HCT116 (cell line): ENCODE data around the gene OR1C1. TPM values are rescaled to one million over a fixed set of nuclear protein-coding genes. Genes with fewer than 3 reads are reported as not detected.
"Not testable (repeated sequence)": the region's sequence is repeated elsewhere in the genome, so short reads cannot be mapped to it uniquely, and the experiment has no call there.

ENCODE experiments used
- ATAC-seq: fragments of 200-7000 bp; cut with Tn5 transposase; 2 replicates; pipeline ENCODE4 v1.9.1; 2020; ENCODE audit warnings: mild to moderate bottlenecking, moderate library complexity
- BruUV-seq: library from RNA; stranded (reverse); fragments of 400-500 nt; replicated peaks from 2 replicates; lab custom pipeline; 2021; lab: Mats Ljungman, UMichigan
- CTCF ChIA-PET: fragments of 300-600 bp; sonication (Branson Sonifier 250); formaldehyde crosslinking; loops from one replicate; lab custom pipeline; 2021; ENCODE audit warnings: antibody characterized with exemption; lab: Charles Lee
- POLR2A ChIA-PET: fragments of 300-600, 350-600 bp; sonication (Branson Sonifier 250); formaldehyde crosslinking; loops from one replicate; lab custom pipeline; 2021; ENCODE audit warnings: antibody characterized with exemption; lab: Charles Lee
- RAD21 ChIA-PET, 2 experiments: fragments of 300-600 bp; sonication (Branson Sonifier 250); formaldehyde crosslinking; loops; one replicate each; lab custom pipeline; 2023; ENCODE audit warnings: low total read pairs in 2 of 2; ENCODE audit not compliant: uncharacterized antibody in 2 of 2, unreplicated experiment in 2 of 2, low non-redundant PET in 1 of 2; lab: Charles Lee
- DNase-seq: peaks from one replicate; pipeline ENCODE4 v3.0.0-alpha.2; 2010; ENCODE audit warnings: low read depth, low spot score
- H2AFZ ChIP-seq: fragments of 200-600 bp; shearing (Covaris generic), sonication (generic); 2 replicates; pipeline ENCODE4 v1.6.1; 2017; ENCODE audit warnings: low read depth, mixed run types, mixed read lengths, antibody characterized with exemption, low read length; ENCODE audit not compliant: poor library complexity, severe bottlenecking
- H3K27ac ChIP-seq: 2 replicates; pipeline ENCODE4 v1.5.1; 2012; ENCODE audit warnings: low read depth, low read length
- H3K27me3 ChIP-seq: fragments of 200-600 bp; sonication (generic); 2 replicates; pipeline ENCODE4 v1.6.1; 2016; ENCODE audit warnings: mixed run types, low read length, mixed read lengths; ENCODE audit not compliant: insufficient read depth
- H3K36me3 ChIP-seq, 2 experiments: fragments of 200-500 bp in 1 of 2; fragments of 200-600 bp in 1 of 2; sonication (Bioruptor generic) in 1 of 2; sonication (generic) in 1 of 2; 2 replicates each; pipeline versions ENCODE4 v1.5.1 to v1.6.1; 2014 to 2016; ENCODE audit warnings: low read length in 2 of 2, inconsistent platforms in 1 of 2, mixed read lengths in 1 of 2, mixed run types in 1 of 2; ENCODE audit not compliant: insufficient read depth in 2 of 2, control insufficient read depth in 1 of 2
- H3K4me1 ChIP-seq, 2 experiments: fragments of 200-600 bp in 1 of 2; sonication (generic) in 1 of 2; 2 replicates each; pipeline versions ENCODE4 v1.5.1 to v1.6.1; 2012 to 2017; ENCODE audit warnings: low read length in 2 of 2, inconsistent platforms in 1 of 2, mild to moderate bottlenecking in 1 of 2, mixed read lengths in 1 of 2, mixed run types in 1 of 2, moderate library complexity in 1 of 2; ENCODE audit not compliant: insufficient read depth in 2 of 2, control insufficient read depth in 1 of 2
- H3K4me2 ChIP-seq: fragments of 200-600 bp; sonication (generic); 2 replicates; pipeline ENCODE4 v1.6.1; 2017; ENCODE audit warnings: mixed run types, low read length, mixed read lengths
- H3K4me3 ChIP-seq, 2 experiments: fragments of 200-600 bp in 1 of 2; sonication (generic) in 1 of 2; replicated peaks in 1 of 2; 2 replicates each; pipeline ENCODE4 v1.5.1; 2011 to 2016; ENCODE audit warnings: low read length in 2 of 2, control low read depth in 1 of 2, low read depth in 1 of 2, mild to moderate bottlenecking in 1 of 2, mixed read lengths in 1 of 2, mixed run types in 1 of 2
- H3K79me2 ChIP-seq: fragments of 200-600 bp; sonication (generic); 2 replicates; pipeline ENCODE4 v1.6.1; 2017; ENCODE audit warnings: mild to moderate bottlenecking, mixed run types, low read length, moderate library complexity, mixed read lengths; ENCODE audit not compliant: insufficient read depth
- H3K9ac ChIP-seq: fragments of 200-600 bp; sonication (generic); 2 replicates; pipeline ENCODE4 v1.6.1; 2016; ENCODE audit warnings: low read length, mixed read lengths
- H3K9me2 ChIP-seq: fragments of 200-600 bp; sonication (generic), shearing (Covaris generic); 2 replicates; pipeline ENCODE4 v1.6.1; 2017; ENCODE audit warnings: mixed run types, mild to moderate bottlenecking, moderate library complexity; ENCODE audit not compliant: insufficient read depth
- H3K9me3 ChIP-seq, 2 experiments: fragments of 200-500 bp in 1 of 2; fragments of 200-600 bp in 1 of 2; sonication (Bioruptor generic) in 1 of 2; sonication (generic) in 1 of 2; 2 replicates each; pipeline ENCODE4 v1.6.1; 2014 to 2017; ENCODE audit warnings: low read length in 2 of 2, mixed read lengths in 2 of 2, inconsistent platforms in 1 of 2, low read depth in 1 of 2, mild to moderate bottlenecking in 1 of 2, mixed run types in 1 of 2, moderate library complexity in 1 of 2; ENCODE audit not compliant: control insufficient read depth in 1 of 2, insufficient read depth in 1 of 2
- H4K20me1 ChIP-seq: fragments of 200-600 bp; sonication (generic), shearing (Covaris generic); 2 replicates; pipeline ENCODE4 v1.6.1; 2017; ENCODE audit warnings: mixed run types, mild to moderate bottlenecking, moderate library complexity; ENCODE audit not compliant: insufficient read depth
- CEBPB ChIP-seq: IDR thresholded peaks from 2 replicates; pipeline ENCODE4 v1.6.1; 2012; ENCODE audit warnings: low read depth
- EGR1 ChIP-seq: IDR thresholded peaks from 2 replicates; pipeline ENCODE4 v1.6.1; 2012; ENCODE audit warnings: low read depth
- ELF1 ChIP-seq: IDR thresholded peaks from 2 replicates; pipeline ENCODE4 v1.6.1; 2012; ENCODE audit warnings: low read depth, borderline replicate concordance
- EZH2phosphoT487 ChIP-seq: fragments of 200-600 bp; IDR thresholded peaks from 2 replicates; pipeline ENCODE4 v1.6.1; 2018; ENCODE audit warnings: antibody characterized with exemption, borderline replicate concordance
- FOSL1 ChIP-seq: IDR thresholded peaks from 2 replicates; pipeline ENCODE4 v1.6.1; 2012; ENCODE audit warnings: low read depth
- JUND ChIP-seq: IDR thresholded peaks from 2 replicates; pipeline ENCODE4 v1.6.1; 2012
- POLR2A ChIP-seq: IDR thresholded peaks from 2 replicates; pipeline ENCODE4 v1.7.0; 2011; ENCODE audit warnings: borderline replicate concordance; ENCODE audit not compliant: insufficient read depth, insufficient read length; ENCODE audit errors: extremely low read depth
- POLR2AphosphoS5 ChIP-seq: IDR thresholded peaks from 2 replicates; pipeline ENCODE4 v1.6.1; 2011; ENCODE audit warnings: mild to moderate bottlenecking, low read depth, low read length, moderate library complexity
- RAD21 ChIP-seq: IDR thresholded peaks from 2 replicates; pipeline ENCODE4 v1.6.1; 2012; ENCODE audit warnings: low read depth, mild to moderate bottlenecking
- SP1 ChIP-seq: IDR thresholded peaks from 2 replicates; pipeline ENCODE4 v1.6.1; 2012; ENCODE audit warnings: low read depth
- SRF ChIP-seq: IDR thresholded peaks from 2 replicates; pipeline ENCODE4 v1.6.1; 2012; ENCODE audit warnings: low read depth
- TCF7L2 ChIP-seq: IDR thresholded peaks from 2 replicates; pipeline ENCODE4 v1.7.0; 2011; ENCODE audit warnings: borderline replicate concordance, inconsistent platforms; ENCODE audit not compliant: insufficient read depth, insufficient read length; ENCODE audit errors: extremely low read depth
- YY1 ChIP-seq: IDR thresholded peaks from 2 replicates; pipeline ENCODE4 v1.6.1; 2011; ENCODE audit warnings: low read length, low read depth, moderate library complexity, mild to moderate bottlenecking; ENCODE audit not compliant: insufficient replicate concordance; ENCODE audit errors: extremely low read depth
- ZFX ChIP-seq: fragments of 450-650 bp; IDR thresholded peaks from 2 replicates; pipeline ENCODE4 v1.6.1; 2017
- ZNF274 ChIP-seq: fragments of 200-500 bp; sonication (Bioruptor generic); IDR thresholded peaks from 2 replicates; pipeline ENCODE4 v1.6.1; 2014; ENCODE audit warnings: mild to moderate bottlenecking, low read depth, low read length, inconsistent platforms
- intact Hi-C: fragments of 100-400 bp; cut with micrococcal nuclease; formaldehyde crosslinking; loops from 2 replicates; pipeline ENCODE4 v1.10.0; 2022
- total RNA-seq: library from RNA; stranded (reverse); gene quantifications from one replicate; pipeline ENCODE4 v1.2.1, GENCODE V29; 2021; ENCODE audit not compliant: unreplicated experiment
- TF ChIP-seq, protein P1 (sequence below): IDR thresholded peaks from 2 replicates; pipeline ENCODE4 v1.6.1; 2012
- TF ChIP-seq, protein P2 (sequence below): IDR thresholded peaks from 2 replicates; pipeline ENCODE4 v1.6.1; 2012

OR1C1 gene
- total RNA-seq, 1 experiment from 2014 or later, result not detected

DNA sequence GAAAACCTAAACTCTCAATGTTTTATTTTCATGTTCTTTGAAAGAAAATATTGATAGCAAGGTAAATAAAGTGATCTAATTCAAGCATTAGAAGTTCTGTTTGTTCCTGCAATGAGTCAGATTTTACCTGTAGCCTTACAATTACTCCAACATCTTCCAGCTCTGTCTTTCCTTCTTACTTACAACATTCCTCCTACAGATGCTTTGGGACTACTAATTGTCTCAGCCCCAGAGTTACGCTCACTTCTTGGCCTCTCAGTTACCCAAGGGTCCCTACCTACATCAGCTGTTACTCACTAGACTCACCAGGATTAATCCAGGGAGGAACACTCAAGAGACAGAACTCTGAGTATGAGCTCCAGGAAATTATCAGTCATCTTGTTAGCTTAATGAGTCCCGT lies 37.2 kb upstream of the OR1C1 start:
- ChIA-PET POLR2A (no interaction called here), RAD21 (no interaction called here), CTCF (no interaction called here)
- no peak for DNase-seq
- H3K4me2 ChIP-seq, result no peak overlapping the region
- no peak overlapping the region for H2AFZ ChIP-seq
- no peaks in the 10 kb centered on the region for H3K9me2 ChIP-seq
- H4K20me1 ChIP-seq, result no peaks in the 10 kb centered on the region
- H3K9me3 ChIP-seq, result peaks cover 9 to 18% of the 10 kb centered on the region in 2 experiments; a peak in 2 of 4 replicates
- intact Hi-C loops, result no loop called here
- no peak for TF ChIP-seq CEBPB
- TF ChIP-seq POLR2AphosphoS5, result no peak
- ATAC-seq, result no peak
- H3K4me3 ChIP-seq, result no peak overlapping the region
- H3K27ac ChIP-seq, result no peak overlapping the region
- H3K27me3 ChIP-seq, result no peaks in the 10 kb centered on the region
- no peaks in the 10 kb centered on the region for H3K79me2 ChIP-seq
- no TSS peak for BruUV-seq
- no peak overlapping the region for H3K9ac ChIP-seq
- no peaks in the 10 kb centered on the region for H3K4me1 ChIP-seq
- H3K36me3 ChIP-seq, result no peaks in the 10 kb centered on the region

DNA sequence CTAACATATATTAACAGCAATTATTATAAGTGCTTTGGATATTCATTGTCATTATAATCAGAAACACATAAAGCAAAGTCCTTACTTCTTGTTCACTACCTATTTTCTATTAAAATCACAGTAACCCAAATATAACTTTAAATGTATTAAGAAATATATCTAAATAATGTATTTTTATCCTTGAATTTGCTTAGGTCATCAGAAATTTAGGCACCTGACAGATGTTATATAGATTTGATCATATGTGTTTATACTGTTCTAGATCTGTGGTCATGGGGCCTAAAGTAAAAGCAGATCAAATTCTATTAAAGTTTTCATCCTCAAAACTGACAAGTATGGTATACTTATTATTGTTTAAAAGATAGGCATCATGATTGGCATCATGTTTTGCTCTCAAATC lies 9.2 kb upstream of the OR1C1 start:
- RAD21 ChIA-PET, result no interaction called here
- no peak overlapping the region for H3K4me3 ChIP-seq
- no peaks in the 10 kb centered on the region for H3K36me3 ChIP-seq
- H3K9ac ChIP-seq, result no peak overlapping the region
- H3K27ac ChIP-seq, result no peak overlapping the region
- BruUV-seq, result no TSS peak
- POLR2A ChIA-PET, result no interaction called here
- DNase-seq, result no peak
- H2AFZ ChIP-seq, result no peak overlapping the region
- H3K4me1 ChIP-seq, result no peaks in the 10 kb centered on the region
- intact Hi-C loops, result no loop called here
- H3K4me2 ChIP-seq, result no peak overlapping the region
- TF ChIP-seq RAD21, result no peak
- no peak for TF ChIP-seq ZFX
- no peak for TF ChIP-seq POLR2AphosphoS5
- no peak for TF ChIP-seq JUND
- TF ChIP-seq SP1, result no peak
- TF ChIP-seq EGR1, result no peak
- TF ChIP-seq YY1, result no peak
- no peak for TF ChIP-seq TCF7L2
- TF ChIP-seq, protein P1, sequence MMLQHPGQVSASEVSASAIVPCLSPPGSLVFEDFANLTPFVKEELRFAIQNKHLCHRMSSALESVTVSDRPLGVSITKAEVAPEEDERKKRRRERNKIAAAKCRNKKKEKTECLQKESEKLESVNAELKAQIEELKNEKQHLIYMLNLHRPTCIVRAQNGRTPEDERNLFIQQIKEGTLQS, result no peak
- no peak for TF ChIP-seq ZNF274
- TF ChIP-seq ELF1, result no peak
- TF ChIP-seq FOSL1, result no peak
- TF ChIP-seq POLR2A, result no peak
- TF ChIP-seq, protein P2, sequence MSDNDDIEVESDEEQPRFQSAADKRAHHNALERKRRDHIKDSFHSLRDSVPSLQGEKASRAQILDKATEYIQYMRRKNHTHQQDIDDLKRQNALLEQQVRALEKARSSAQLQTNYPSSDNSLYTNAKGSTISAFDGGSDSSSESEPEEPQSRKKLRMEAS, result no peak
- no peak for TF ChIP-seq EZH2phosphoT487
- TF ChIP-seq SRF, result no peak
- TF ChIP-seq, all 23 proteins: peak for 0
- Histone ChIP-seq H3K9me3 (peaks cover 0 to 5% of the 10 kb centered on the region in 2 experiments; a peak in 1 of 4 replicates), H4K20me1 (no peaks in the 10 kb centered on the region), H3K27me3 (no peaks in the 10 kb centered on the region), H3K79me2 (no peaks in the 10 kb centered on the region), H3K9me2 (no peaks in the 10 kb centered on the region)
- CTCF ChIA-PET, result no interaction called here
- ATAC-seq, result no peak

DNA sequence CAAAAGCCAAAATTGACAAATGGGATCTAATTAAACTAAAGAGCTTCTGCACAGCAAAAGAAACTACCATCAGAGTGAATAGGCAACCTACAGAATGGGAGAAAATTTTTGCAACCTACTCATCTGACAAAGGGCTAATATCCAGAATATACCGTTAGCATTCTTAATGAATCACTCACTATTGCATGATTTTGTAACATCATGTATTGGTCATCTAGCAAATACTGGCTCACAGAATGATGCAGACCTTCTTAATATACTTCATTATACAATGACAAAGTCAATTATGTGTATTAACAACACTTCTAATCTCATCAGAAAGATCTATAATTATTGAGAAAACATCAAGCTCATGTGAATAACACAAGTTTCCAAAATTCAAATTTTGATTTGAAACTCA lies 6.0 kb downstream of the OR1C1 start:
- H3K27me3 ChIP-seq, H3K9me2 ChIP-seq, H4K20me1 ChIP-seq, intact Hi-C loops, H3K36me3 ChIP-seq, H3K9ac ChIP-seq, H3K79me2 ChIP-seq, H3K4me2 ChIP-seq, H3K4me3 ChIP-seq, H2AFZ ChIP-seq, DNase-seq, BruUV-seq, H3K9me3 ChIP-seq, CTCF ChIA-PET, H3K4me1 ChIP-seq, RAD21 ChIA-PET, ATAC-seq, POLR2A ChIA-PET, H3K27ac ChIP-seq: not testable (repeated sequence)
